Activated CD8-positive, alpha-beta memory T cell treated with anti-CD3 and anti-CD28 coated beads for 4 hours (primary cell): ENCODE results near the gene KDM6B.
"Not testable (repeated sequence)": the region's sequence is repeated elsewhere in the genome, so short reads cannot be mapped to it uniquely, and the experiment has no call there.

Experiments used
- DNase-seq, 2 donors: peaks; one replicate each; pipeline ENCODE4 v3.0.0-alpha.2; 2020; ENCODE audit warnings: low read depth in 2 of 2

KDM6B gene

GRCh38 chr17:7852919-7853690 is 19.1 kb downstream of the KDM6B start:
- DNase-seq = no peak

- DNase-seq = no peak
These were observed 19.6 kb downstream of the KDM6B start for GRCh38 chr17:7853691-7854038.

GRCh38 chr17:7854078-7854777 is 20.2 kb downstream of the KDM6B start:
- DNase-seq = no peak

- DNase-seq = no peak
These were observed 21.0 kb downstream of the KDM6B start, which contains the start of gene TMEM88 for GRCh38 chr17:7854851-7855659. TSS of gene TMEM88 (plus strand) at chr17:7855066. CDS start at chr17:7855075, 9 bp downstream.

- DNase-seq = no peak
These were observed 21.6 kb downstream of the KDM6B start for GRCh38 chr17:7855660-7856010.

- no peak for DNase-seq
These were observed 22.2 kb downstream of the KDM6B start for GRCh38 chr17:7856011-7856810.

- peak; percentile 87 to 93 for DNase-seq
These were observed 23.0 kb downstream of the KDM6B start, which contains the start of gene NAA38 for GRCh38 chr17:7856811-7857712. TSS of gene NAA38 (minus strand) at chr17:7857559. CDS start at chr17:7857463, 96 bp downstream.

GRCh38 chr17:7857713-7858521 is 23.9 kb downstream of the KDM6B start, which contains the start of gene CYB5D1:
TSS of gene CYB5D1 (plus strand) at chr17:7858003. CDS start at chr17:7858135, 132 bp downstream.
- peak; percentile 77 to 79 for DNase-seq

- DNase-seq = no peak
These were observed 24.4 kb downstream of the KDM6B start for GRCh38 chr17:7858522-7858810.

GRCh38 chr17:7859028-7859427 is 25.0 kb downstream of the KDM6B start:
- no peak for DNase-seq

- DNase-seq = no peak
These were observed 28.8 kb downstream of the KDM6B start for GRCh38 chr17:7862692-7863437.

- not testable (repeated sequence) for DNase-seq
These were observed 30.4 kb downstream of the KDM6B start for GRCh38 chr17:7864384-7864783.

- no peak for DNase-seq
These were observed 31.1 kb downstream of the KDM6B start for GRCh38 chr17:7864995-7865650.

GRCh38 chr17:7867881-7868329 is 33.9 kb downstream of the KDM6B start:
- no peak for DNase-seq

- DNase-seq = no peak
These were observed 39.0 kb downstream of the KDM6B start for GRCh38 chr17:7873051-7873450.

- no peak for DNase-seq
These were observed 41.9 kb downstream of the KDM6B start for GRCh38 chr17:7875804-7876370.

- no peak for DNase-seq
These were observed 44.2 kb downstream of the KDM6B start for GRCh38 chr17:7878234-7878633.
